ENCODE results near the gene LRRFIP2. TPM values are rescaled to one million over a fixed set of nuclear protein-coding genes. Genes with fewer than 3 reads are reported as not detected.

The LRRFIP2 gene
- total RNA-seq, 1 experiment from 2014 or later: 16.8 TPM

DNA sequence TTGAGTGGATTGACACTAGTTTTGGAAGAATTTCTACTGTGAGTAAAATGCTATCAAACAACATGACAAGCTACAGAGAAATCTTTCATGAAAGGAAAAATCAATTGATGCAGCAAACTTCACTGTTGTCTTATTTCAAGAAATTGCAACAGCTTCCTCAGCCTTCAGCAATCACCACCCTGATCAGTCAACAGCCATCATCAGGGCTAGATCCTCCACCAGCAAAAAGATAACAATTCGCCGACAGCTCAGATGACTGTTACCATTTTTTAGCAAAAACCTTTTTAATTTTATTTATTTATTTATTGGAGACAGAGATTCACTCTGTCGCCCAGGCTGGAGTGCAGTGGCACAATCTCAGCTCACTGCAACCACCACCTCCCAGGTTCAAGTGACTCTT, 137.0 kb downstream of the LRRFIP2 start:
- peaks cover 14% of the 10 kb centered on the region for H3K36me3 ChIP-seq (replicated peaks; ENCODE audit: control insufficient read depth, insufficient read depth, low read length)
- no peaks in the 10 kb centered on the region for H3K27me3 ChIP-seq (ENCODE audit: control insufficient read depth, insufficient read depth, low read length)
- DNase-seq: no peak
- no peak overlapping the region for H3K4me3 ChIP-seq (ENCODE audit: insufficient read depth, low read depth, low read length)

DNA sequence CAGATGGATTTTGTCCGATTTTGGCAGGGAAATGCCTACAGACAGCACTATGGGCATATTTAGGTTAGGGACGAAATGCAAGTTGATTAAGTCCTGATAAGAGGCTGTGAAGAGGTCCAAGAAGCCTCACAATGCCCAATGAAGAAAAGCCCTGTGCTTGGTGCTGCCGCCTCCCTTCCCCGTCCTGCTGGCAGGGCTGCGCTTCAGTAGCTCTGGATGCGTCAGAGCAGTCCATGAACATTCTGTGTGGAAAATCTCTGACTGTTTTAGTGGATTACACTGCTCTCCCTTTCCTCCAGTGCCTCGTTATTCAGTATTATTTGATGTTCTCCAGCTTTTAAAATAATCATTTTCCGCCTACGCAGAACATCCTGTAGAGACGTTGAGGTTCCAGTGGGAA, 141.4 kb downstream of the LRRFIP2 start:
- DNase-seq: no peak
- H3K36me3 ChIP-seq (replicated peaks; ENCODE audit: control insufficient read depth, insufficient read depth, low read length): peaks cover 15% of the 10 kb centered on the region
- no peak overlapping the region for H3K4me3 ChIP-seq (ENCODE audit: insufficient read depth, low read depth, low read length)
- no peaks in the 10 kb centered on the region for H3K27me3 ChIP-seq (ENCODE audit: control insufficient read depth, insufficient read depth, low read length)

DNA sequence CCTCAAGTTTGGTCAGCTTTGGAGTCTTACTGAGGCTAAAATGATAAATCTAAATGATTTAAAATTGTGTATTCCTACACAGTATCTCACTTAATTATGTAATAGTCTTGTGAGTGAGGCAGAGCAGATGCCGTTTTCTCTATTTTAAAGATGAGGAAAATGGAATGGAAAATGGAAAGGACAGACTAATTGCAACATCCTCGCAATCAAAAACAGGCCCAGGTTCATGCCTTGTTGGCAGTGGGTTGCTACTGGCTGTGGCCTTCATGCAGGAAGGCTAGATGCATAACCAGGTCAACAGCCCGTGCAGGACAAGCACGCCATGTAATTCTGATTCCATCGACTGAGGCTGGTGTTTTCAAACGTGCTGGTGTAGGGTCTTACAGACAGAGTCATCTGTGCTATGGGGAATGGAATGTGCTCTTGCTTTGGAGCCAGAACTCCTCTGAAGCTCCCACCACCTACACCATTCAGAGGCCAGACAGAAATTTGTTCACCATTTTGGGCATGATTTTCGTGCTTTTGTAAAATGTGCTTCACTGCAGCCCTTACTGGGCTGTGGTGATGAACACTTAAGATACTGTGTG, 143.2 kb downstream of the LRRFIP2 start:
- H3K4me3 ChIP-seq (ENCODE audit: insufficient read depth, low read depth, low read length): no peak overlapping the region
- peaks cover 22% of the 10 kb centered on the region for H3K36me3 ChIP-seq (replicated peaks; ENCODE audit: control insufficient read depth, insufficient read depth, low read length)
- H3K27me3 ChIP-seq (ENCODE audit: control insufficient read depth, insufficient read depth, low read length): no peaks in the 10 kb centered on the region
- DNase-seq: no peak

DNA sequence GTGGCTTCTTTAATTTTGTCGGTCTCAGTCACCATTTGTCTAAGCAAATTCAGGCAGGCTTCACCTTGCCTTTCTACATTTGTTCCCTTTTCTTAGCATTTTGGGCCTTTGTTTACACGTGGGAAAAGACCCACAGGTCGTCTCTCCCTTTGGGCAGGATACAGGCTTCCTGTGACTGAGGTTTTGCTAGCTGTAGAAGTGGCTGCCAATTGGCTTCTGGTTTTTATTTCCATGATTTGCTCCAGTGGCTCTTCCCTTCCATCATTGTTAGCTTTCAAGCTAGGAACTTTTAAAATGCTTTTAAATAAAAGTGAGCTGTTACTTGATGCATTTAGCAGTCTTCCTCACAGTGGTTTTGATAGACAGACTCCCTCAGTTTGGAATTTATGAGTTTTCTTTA, 143.8 kb downstream of the LRRFIP2 start:
- Histone ChIP-seq H3K36me3 (replicated peaks; ENCODE audit: control insufficient read depth, insufficient read depth, low read length) (peaks cover 21% of the 10 kb centered on the region), H3K4me3 (ENCODE audit: insufficient read depth, low read depth, low read length) (no peak overlapping the region), H3K27me3 (ENCODE audit: control insufficient read depth, insufficient read depth, low read length) (no peaks in the 10 kb centered on the region)
- DNase-seq: no peak

DNA sequence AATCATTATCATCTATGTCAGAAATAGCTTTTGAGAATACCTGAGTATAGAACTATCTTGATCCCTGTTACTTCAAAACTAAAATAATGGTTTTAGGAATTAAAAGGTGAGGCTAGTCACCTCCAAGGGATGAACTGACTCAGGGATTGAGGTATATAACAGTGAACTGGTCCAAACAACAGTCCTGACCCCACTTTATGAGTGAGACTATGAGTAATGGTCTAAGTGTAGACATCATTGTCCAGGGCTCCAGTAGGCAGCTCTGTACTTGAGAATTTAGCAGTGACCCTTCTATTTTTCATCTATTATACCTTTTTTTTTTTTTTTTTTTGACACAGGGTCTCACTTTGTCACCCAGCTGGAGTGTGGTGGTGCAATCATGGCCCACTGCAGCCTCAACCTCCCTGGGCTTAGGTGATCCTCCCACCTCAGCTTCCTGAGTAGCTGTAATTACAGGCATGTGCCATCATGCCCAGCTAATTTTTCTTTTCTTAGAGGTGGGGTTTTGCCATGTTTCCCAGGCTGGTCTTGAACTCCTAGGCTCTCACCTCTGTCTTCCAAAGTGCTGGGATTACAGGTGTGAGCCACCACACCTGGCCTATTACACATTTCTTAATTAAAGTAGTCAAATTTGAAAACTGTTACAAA, 144.7 kb downstream of the LRRFIP2 start:
- Histone ChIP-seq H3K36me3 (replicated peaks; ENCODE audit: control insufficient read depth, insufficient read depth, low read length) (peaks cover 22% of the 10 kb centered on the region), H3K27me3 (ENCODE audit: control insufficient read depth, insufficient read depth, low read length) (no peaks in the 10 kb centered on the region), H3K4me3 (ENCODE audit: insufficient read depth, low read depth, low read length) (no peak overlapping the region)
- no peak for DNase-seq

DNA sequence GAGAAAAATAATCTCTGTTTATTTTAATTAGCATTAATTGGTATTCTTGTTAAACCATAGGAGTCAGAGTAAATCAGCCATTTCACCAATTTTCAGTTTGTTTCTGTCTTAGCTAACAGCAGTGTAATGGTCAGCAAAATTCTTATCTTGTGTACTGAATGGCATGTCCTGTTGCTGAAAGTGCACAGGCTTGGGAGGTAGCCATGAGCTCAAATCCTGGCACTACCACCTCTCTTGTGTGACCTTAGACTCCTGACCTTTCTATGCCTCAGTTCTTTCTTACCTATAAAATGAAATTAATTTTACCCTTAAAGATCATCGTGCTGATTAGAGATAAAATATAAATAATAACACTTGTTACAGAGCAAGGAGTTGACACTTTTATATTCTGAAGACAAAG, 145.3 kb downstream of the LRRFIP2 start:
- no peak for DNase-seq
- no peak overlapping the region for H3K4me3 ChIP-seq (ENCODE audit: insufficient read depth, low read depth, low read length)
- H3K27me3 ChIP-seq (ENCODE audit: control insufficient read depth, insufficient read depth, low read length): no peaks in the 10 kb centered on the region
- peaks cover 22% of the 10 kb centered on the region for H3K36me3 ChIP-seq (replicated peaks; ENCODE audit: control insufficient read depth, insufficient read depth, low read length)

DNA sequence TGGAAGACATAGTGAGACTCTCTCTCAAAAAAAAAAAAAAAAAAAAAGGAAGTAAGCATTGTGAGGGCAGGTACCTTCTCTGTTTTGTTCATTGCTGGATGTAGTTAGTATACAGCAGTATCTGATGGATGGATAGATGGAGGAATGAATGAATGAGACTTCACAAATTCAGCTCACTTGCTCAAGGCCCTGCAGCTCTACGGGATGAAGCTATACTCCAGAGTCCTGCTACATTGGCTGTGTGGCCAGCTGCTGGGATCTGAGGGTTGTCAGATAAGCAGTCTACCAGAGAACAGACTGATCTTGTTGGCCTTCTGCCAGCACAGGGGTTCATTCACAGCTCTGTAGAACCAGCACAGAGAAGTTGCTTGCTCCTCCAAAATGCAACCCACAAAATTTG, 146.1 kb downstream of the LRRFIP2 start:
- Histone ChIP-seq H3K4me3 (ENCODE audit: insufficient read depth, low read depth, low read length) (no peak overlapping the region), H3K36me3 (replicated peaks; ENCODE audit: control insufficient read depth, insufficient read depth, low read length) (peaks cover 25% of the 10 kb centered on the region)

DNA sequence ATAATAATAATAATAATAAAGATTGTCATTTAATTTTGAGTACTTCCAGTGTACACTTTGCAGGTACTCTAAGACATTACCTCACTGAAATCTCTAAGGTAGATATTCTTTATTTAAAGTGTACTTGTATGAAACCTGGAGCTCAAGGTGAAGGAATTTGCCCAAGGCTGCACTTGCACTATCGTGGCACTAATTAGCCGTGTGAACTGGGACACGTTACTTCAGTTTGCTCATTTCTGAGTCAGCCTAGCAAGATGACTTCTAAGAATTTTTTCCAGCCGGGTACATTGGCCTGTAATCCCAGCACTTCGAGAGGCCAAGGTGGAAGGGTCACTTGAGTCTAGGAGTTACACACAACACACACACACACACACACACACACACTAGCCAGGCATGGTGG, 147.5 kb downstream of the LRRFIP2 start:
- peaks cover 31% of the 10 kb centered on the region for H3K36me3 ChIP-seq (replicated peaks; ENCODE audit: control insufficient read depth, insufficient read depth, low read length)
- no peak overlapping the region for H3K4me3 ChIP-seq (ENCODE audit: insufficient read depth, low read depth, low read length)
- no peak for DNase-seq
- H3K27me3 ChIP-seq (ENCODE audit: control insufficient read depth, insufficient read depth, low read length): no peaks in the 10 kb centered on the region

More for the DNA sequence above, 146.1 kb downstream of the LRRFIP2 start:
- DNase-seq: no peak
- no peaks in the 10 kb centered on the region for H3K27me3 ChIP-seq (ENCODE audit: control insufficient read depth, insufficient read depth, low read length)

DNA sequence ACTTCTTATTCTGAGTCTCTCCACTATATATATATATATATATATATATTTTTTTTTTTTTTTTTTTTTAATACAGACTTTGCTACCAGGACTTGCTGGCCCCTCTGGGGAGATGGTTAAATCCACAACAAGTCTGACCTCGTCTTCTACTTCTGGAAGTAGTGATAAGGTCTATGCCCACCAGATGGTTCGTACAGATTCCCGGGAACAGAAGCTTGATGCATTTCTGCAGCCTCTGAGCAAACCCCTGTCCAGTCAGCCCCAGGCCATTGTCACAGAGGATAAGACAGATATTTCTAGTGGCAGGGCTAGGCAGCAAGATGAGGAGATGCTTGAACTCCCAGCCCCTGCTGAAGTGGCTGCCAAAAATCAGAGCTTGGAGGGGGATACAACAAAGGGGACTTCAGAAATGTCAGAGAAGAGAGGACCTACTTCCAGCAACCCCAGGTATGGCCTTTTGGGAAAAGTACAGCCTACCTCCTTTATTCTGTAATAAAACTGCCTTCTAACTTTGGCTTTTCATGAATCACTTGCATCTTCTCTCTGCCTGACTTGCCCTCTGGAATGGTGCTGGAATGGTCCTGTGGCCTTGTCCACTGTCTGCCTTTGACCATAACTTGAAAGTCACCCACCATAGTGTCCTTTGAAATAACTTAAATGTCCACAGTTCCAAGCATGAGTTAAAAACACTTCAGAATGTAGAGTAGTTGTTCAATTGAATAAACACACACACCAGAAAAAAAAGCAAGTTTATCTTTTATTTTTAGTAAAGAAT, 148.6 kb downstream of the LRRFIP2 start:
- Histone ChIP-seq H3K36me3 (replicated peaks; ENCODE audit: control insufficient read depth, insufficient read depth, low read length) (peaks cover 28% of the 10 kb centered on the region), H3K4me3 (ENCODE audit: insufficient read depth, low read depth, low read length) (no peak overlapping the region), H3K27me3 (ENCODE audit: control insufficient read depth, insufficient read depth, low read length) (no peaks in the 10 kb centered on the region)
- DNase-seq: no peak

DNA sequence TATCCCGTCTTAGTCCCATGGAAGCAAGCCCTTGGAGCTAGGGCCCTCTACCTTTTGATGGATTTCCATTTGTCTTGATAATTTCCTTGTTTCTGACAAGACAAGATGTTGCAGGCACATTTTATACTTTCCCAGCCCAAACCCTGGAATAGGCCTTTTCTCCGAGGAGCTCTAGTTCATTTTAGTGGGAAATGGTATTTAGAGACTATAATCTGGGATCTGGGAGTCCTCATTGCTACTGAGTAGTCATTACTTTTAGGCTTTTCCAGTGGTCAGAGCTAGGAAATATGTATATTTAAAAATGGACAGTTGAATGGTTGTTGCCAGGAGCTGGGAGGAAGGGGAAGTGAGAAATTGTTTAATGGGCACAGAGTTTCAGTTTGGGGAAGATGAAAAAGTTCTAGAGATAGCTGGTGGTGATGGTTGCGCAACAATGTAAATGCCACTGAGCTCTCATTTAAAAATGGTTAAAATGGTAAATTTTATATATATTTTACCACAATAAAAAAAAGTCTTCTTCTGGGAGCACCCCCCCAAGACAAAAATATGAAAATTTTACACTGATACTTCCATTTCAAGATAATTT, 149.5 kb downstream of the LRRFIP2 start:
- Histone ChIP-seq H3K4me3 (ENCODE audit: insufficient read depth, low read depth, low read length) (no peak overlapping the region), H3K36me3 (replicated peaks; ENCODE audit: control insufficient read depth, insufficient read depth, low read length) (peaks cover 34% of the 10 kb centered on the region), H3K27me3 (ENCODE audit: control insufficient read depth, insufficient read depth, low read length) (no peaks in the 10 kb centered on the region)
- no peak for DNase-seq

DNA sequence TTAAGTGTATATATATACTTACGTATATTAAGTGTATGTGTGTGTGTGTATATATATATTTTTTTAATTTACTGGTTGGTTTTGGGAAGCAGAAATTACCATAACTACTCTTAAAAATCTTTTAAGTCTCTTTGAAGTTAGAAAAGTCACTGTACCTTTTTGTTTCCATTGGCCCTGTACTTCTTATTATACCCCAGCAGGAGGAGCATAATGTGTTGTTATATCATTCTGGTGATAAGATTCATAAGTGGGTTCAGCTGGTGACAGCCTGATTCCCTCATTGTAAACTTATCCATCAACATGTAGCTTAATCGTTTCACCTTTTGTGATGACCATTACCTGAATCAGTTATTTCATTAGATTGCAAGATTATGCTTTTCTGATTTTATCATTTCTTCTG, 150.3 kb downstream of the LRRFIP2 start:
- Histone ChIP-seq H3K4me3 (ENCODE audit: insufficient read depth, low read depth, low read length) (no peak overlapping the region), H3K27me3 (ENCODE audit: control insufficient read depth, insufficient read depth, low read length) (no peaks in the 10 kb centered on the region), H3K36me3 (replicated peaks; ENCODE audit: control insufficient read depth, insufficient read depth, low read length) (peaks cover 36% of the 10 kb centered on the region)
- DNase-seq: no peak

DNA sequence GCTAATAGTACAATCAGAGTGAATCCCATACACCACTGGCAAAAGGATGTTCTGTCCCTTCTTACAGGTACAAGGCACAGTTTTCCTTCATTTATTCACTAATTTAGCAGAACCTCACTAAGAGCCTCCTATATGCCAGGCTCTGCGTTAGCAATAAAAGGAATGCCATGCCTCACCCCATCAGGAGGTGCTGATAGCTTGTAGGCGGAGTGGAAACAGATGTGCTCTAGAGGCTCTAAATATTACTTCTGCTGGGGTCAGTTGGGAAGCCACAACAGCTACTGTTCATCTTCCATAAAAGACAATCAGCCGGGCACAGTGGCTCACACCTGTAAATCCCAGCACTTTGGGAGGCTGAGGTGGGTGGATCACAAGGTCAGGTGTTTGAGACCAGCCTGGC, 156.7 kb downstream of the LRRFIP2 start:
- Histone ChIP-seq H3K4me3 (ENCODE audit: insufficient read depth, low read depth, low read length) (no peak overlapping the region), H3K36me3 (replicated peaks; ENCODE audit: control insufficient read depth, insufficient read depth, low read length) (peaks cover 26% of the 10 kb centered on the region), H3K27me3 (ENCODE audit: control insufficient read depth, insufficient read depth, low read length) (no peaks in the 10 kb centered on the region)
- no peak for DNase-seq

DNA sequence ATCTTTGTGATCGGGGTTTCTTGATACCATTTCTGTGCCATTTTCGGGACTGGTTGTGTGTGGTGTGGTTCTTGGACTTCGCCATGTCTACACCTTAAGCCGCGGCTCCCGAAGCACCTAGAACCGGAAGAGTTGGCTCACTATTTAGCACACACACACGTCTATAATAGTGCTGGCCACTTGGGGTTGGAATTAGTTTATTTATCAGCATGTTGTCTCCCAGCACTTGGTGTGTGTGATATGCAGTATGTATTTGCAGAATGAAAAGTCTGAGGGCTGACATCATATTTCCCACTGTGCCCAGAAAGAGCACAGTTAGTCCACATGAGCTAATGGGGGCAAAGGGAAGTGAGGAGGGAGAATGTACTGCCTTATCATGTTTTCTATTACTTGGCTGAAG, 157.5 kb downstream of the LRRFIP2 start:
- no peak for DNase-seq
- no peaks in the 10 kb centered on the region for H3K27me3 ChIP-seq (ENCODE audit: control insufficient read depth, insufficient read depth, low read length)
- H3K4me3 ChIP-seq (ENCODE audit: insufficient read depth, low read depth, low read length): no peak overlapping the region
- H3K36me3 ChIP-seq (replicated peaks; ENCODE audit: control insufficient read depth, insufficient read depth, low read length): peaks cover 24% of the 10 kb centered on the region

DNA sequence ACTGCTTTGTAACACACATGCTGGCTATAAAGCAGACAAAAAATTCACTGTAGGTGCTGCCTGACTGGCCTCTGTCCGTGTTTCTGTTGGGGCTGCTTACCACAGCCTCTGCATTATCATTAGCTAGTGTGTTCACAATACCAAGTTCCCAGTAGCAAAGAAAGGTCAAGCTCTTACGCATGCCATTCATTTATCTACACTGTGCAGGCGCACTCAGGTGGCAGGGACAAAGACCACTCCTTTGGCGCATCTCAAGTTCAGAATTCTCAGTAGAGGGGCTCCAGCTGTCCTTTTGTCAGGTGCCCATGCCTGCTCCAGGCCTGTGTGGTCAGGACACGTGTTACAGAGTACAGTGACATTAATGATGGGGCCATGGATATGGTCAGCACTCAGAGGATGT, 158.7 kb downstream of the LRRFIP2 start:
- H3K27me3 ChIP-seq (ENCODE audit: control insufficient read depth, insufficient read depth, low read length): no peaks in the 10 kb centered on the region
- no peak overlapping the region for H3K4me3 ChIP-seq (ENCODE audit: insufficient read depth, low read depth, low read length)
- DNase-seq: no peak
- H3K36me3 ChIP-seq (replicated peaks; ENCODE audit: control insufficient read depth, insufficient read depth, low read length): peaks cover 20% of the 10 kb centered on the region

DNA sequence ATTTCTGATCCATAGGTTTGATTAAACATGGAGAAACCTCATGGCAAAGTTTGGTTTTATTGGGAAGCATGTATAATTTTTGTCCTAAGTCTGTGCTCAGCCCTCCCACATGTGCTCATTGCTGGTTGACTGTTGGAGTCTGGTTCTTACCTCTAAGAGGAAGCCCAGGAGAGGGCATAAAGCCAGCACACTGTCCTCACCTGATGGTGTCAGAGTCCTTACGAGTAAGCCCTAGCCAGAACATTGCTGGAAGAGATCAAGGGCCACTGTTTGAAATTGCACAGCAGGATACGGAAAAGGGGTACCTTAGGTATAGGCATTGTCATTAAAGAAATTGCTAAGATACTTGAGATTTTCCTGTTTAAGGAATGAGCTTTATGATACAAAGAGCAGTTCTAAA, 159.8 kb downstream of the LRRFIP2 start:
- Histone ChIP-seq H3K36me3 (replicated peaks; ENCODE audit: control insufficient read depth, insufficient read depth, low read length) (peaks cover 14% of the 10 kb centered on the region), H3K27me3 (ENCODE audit: control insufficient read depth, insufficient read depth, low read length) (no peaks in the 10 kb centered on the region), H3K4me3 (ENCODE audit: insufficient read depth, low read depth, low read length) (no peak overlapping the region)
- no peak for DNase-seq
